Loucy (cell line): ENCODE results near the gene DYRK3.

Experiments
- H2AFZ ChIP-seq: fragments of 200-600 bp; sonication (generic); 2 replicates; pipeline ENCODE4 v1.6.0; 2016; ENCODE audit warnings: antibody characterized with exemption, mild to moderate bottlenecking, low read length, moderate library complexity
- H3F3A ChIP-seq: fragments of 200-600 bp; 2 replicates; pipeline ENCODE4 v1.6.0; 2016; ENCODE audit warnings: antibody characterized with exemption, low read depth, mild to moderate bottlenecking
- H3K27me3 ChIP-seq: fragments of 200-600 bp; sonication (generic); 2 replicates; pipeline ENCODE4 v1.6.1; 2014; ENCODE audit warnings: low read length, mild to moderate bottlenecking; ENCODE audit not compliant: insufficient read depth, poor library complexity, severe bottlenecking
- H3K36me3 ChIP-seq: fragments of 200-600 bp; sonication (generic); 2 replicates; pipeline ENCODE4 v1.6.1; 2016; ENCODE audit warnings: low read length; ENCODE audit not compliant: insufficient read depth
- H3K4me1 ChIP-seq: fragments of 200-600 bp; sonication (generic); 2 replicates; pipeline ENCODE4 v1.5.1; 2014; ENCODE audit warnings: low read length, mild to moderate bottlenecking; ENCODE audit not compliant: insufficient read depth, poor library complexity, severe bottlenecking
- H3K4me2 ChIP-seq: fragments of 200-600 bp; sonication (generic); 2 replicates; pipeline ENCODE4 v1.6.0; 2014; ENCODE audit warnings: antibody characterized with exemption, low read length, low read depth, mild to moderate bottlenecking; ENCODE audit not compliant: poor library complexity, severe bottlenecking
- H3K4me3 ChIP-seq: fragments of 200-600 bp; sonication (generic); 2 replicates; pipeline ENCODE4 v1.5.1; 2014; ENCODE audit warnings: low read length, mild to moderate bottlenecking, mixed read lengths; ENCODE audit not compliant: poor library complexity, severe bottlenecking
- H3K79me2 ChIP-seq: fragments of 200-600 bp; sonication (generic); 2 replicates; pipeline ENCODE4 v1.6.1; 2014; ENCODE audit warnings: low read length; ENCODE audit not compliant: insufficient read depth
- H3K9ac ChIP-seq: fragments of 200-600 bp; sonication (generic); 2 replicates; pipeline ENCODE4 v1.6.0; 2014; ENCODE audit warnings: mild to moderate bottlenecking, low read depth, low read length, moderate library complexity; ENCODE audit not compliant: poor library complexity, severe bottlenecking
- H3K9me2 ChIP-seq: fragments of 200-600 bp; sonication (generic); replicated peaks from 2 replicates; pipeline ENCODE4 v1.6.1; 2016; ENCODE audit warnings: low read depth, low read length, mixed read lengths
- H3K9me3 ChIP-seq: fragments of 200-600 bp; sonication (generic); 2 replicates; pipeline ENCODE4 v1.6.1; 2014; ENCODE audit warnings: mild to moderate bottlenecking, antibody characterized with exemption, low read length, low read depth; ENCODE audit not compliant: insufficient read depth
- H4K20me1 ChIP-seq: fragments of 200-600 bp; sonication (generic); 2 replicates; pipeline ENCODE4 v1.6.0; 2014; ENCODE audit warnings: antibody characterized with exemption, low read length, mild to moderate bottlenecking; ENCODE audit not compliant: insufficient read depth, poor library complexity, severe bottlenecking
- CTCF ChIP-seq: fragments of 200-600 bp; sonication (generic); conservative IDR thresholded peaks from 2 replicates; pipeline ENCODE4 v1.5.1; 2014; ENCODE audit warnings: mild to moderate bottlenecking, antibody characterized with exemption, low read length
- EZH2phosphoT487 ChIP-seq: fragments of 200-600 bp; IDR thresholded peaks from 2 replicates; pipeline ENCODE4 v1.6.1; 2018; ENCODE audit warnings: antibody characterized with exemption, mild to moderate bottlenecking, moderate library complexity, borderline replicate concordance

DYRK3 gene

GRCh38 chr1:206684478-206685333 is 49.4 kb downstream of the DYRK3 start, which contains the start of gene MAPKAPK2:
TSS of gene MAPKAPK2 (plus strand) at chr1:206684905. CDS start at chr1:206685230, 325 bp downstream.
- Histone ChIP-seq H3K9me2 (no peaks in the 10 kb centered on the region), H3K4me1 (peaks cover 28% of the 10 kb centered on the region), H3F3A (no peaks in the 10 kb centered on the region), H3K27me3 (peaks cover 3% of the 10 kb centered on the region), H3K4me2 (peak within 1 kb of the TSS; percentile 89), H3K9me3 (no peaks in the 10 kb centered on the region), H3K79me2 (peaks cover 48% of the 10 kb centered on the region), H4K20me1 (peaks cover 41% of the 10 kb centered on the region), H2AFZ (peak within 1 kb of the TSS; percentile 70), H3K4me3 (peak within 1 kb of the TSS; percentile 92), H3K36me3 (no peaks in the 10 kb centered on the region), H3K9ac (peak within 1 kb of the TSS; percentile 81)
- TF ChIP-seq CTCF, result no peak
- no peak for TF ChIP-seq EZH2phosphoT487

- H3K4me1 ChIP-seq, result peaks cover 35% of the 10 kb centered on the region
- H4K20me1 ChIP-seq, result peaks cover 46% of the 10 kb centered on the region
- H3K4me3 ChIP-seq, result peak overlapping the region; percentile 92
- TF ChIP-seq EZH2phosphoT487 (no peak), CTCF (no peak)
- peaks cover 3% of the 10 kb centered on the region for H3K27me3 ChIP-seq
- H3K9me3 ChIP-seq, result no peaks in the 10 kb centered on the region
- peak overlapping the region; percentile 79 for H3K4me2 ChIP-seq
- H3K9me2 ChIP-seq, result no peaks in the 10 kb centered on the region
- H3K9ac ChIP-seq, result peak overlapping the region; percentile 81
- no peaks in the 10 kb centered on the region for H3F3A ChIP-seq
- peak overlapping the region; percentile 34; the same call in 1 of the 2 replicates for H2AFZ ChIP-seq
- no peaks in the 10 kb centered on the region for H3K36me3 ChIP-seq
- peaks cover 54% of the 10 kb centered on the region for H3K79me2 ChIP-seq
Observed at GRCh38 chr1:206685334-206685768, 50.0 kb downstream of the DYRK3 start.

- peak overlapping the region; percentile 81 for H3K9ac ChIP-seq
- no peaks in the 10 kb centered on the region for H3F3A ChIP-seq
- H3K36me3 ChIP-seq, result no peaks in the 10 kb centered on the region
- peaks cover 51% of the 10 kb centered on the region for H4K20me1 ChIP-seq
- no peak for TF ChIP-seq EZH2phosphoT487
- no peak for TF ChIP-seq CTCF
- H3K9me3 ChIP-seq, result no peaks in the 10 kb centered on the region
- H3K4me2 ChIP-seq, result peak overlapping the region; percentile 79
- H3K4me1 ChIP-seq, result peaks cover 40% of the 10 kb centered on the region
- no peaks in the 10 kb centered on the region for H3K9me2 ChIP-seq
- peaks cover 60% of the 10 kb centered on the region for H3K79me2 ChIP-seq
- H2AFZ ChIP-seq, result peak overlapping the region; percentile 34
- peak overlapping the region; percentile 92 for H3K4me3 ChIP-seq
- H3K27me3 ChIP-seq, result peaks cover 3% of the 10 kb centered on the region
Observed at GRCh38 chr1:206685769-206686477, 50.6 kb downstream of the DYRK3 start.
